ENCODE data around the gene CHCHD3. TPM values are rescaled to one million over a fixed set of nuclear protein-coding genes. Genes with fewer than 3 reads are reported as not detected.

CHCHD3 gene
- total and polyA plus RNA-seq, 9 of the 15 experiments (the other 6 are each of a cell fraction or from before 2014, with no cell fraction given): 66.2 to 279 (median 204) TPM

DNA sequence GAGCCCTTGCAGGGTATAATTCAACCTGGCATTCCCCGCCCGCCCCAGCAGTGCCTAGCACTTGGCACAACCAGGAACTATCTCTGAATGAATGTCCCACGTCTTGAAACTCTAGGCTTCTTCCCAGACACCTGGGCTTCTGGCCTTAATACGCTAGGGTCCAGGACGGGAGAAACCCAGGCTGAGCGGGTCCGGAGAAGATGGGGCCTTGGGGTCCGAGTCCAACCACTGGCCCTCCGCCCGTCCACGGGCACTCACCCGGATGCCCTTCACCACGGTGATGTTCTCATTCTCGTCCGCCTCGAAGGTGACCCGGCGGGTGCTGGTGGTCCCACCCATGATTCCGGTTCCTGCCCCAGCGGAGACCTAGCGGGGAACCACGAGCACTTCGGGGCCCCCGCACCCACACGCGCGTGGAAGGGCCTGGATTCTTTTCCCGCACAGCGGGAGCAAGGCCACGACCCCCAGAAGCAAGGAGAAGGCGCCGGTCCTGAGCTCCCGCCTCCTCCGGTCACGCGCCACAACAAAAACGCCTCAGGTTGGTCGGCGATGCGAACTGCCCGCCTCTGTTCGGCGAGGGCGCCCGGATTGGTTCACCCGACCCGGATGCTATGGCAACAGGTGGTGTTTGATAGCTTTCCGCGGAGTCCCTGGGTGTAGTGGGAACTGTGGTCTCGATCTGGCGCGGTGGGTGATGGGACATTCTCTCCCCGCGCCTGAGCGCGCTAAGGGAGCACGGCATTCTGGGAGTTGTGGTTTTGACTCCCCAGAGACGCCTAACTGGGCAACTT lies at the start of gene CHCHD3 (continued):
- TF ChIP-seq, protein P1, sequence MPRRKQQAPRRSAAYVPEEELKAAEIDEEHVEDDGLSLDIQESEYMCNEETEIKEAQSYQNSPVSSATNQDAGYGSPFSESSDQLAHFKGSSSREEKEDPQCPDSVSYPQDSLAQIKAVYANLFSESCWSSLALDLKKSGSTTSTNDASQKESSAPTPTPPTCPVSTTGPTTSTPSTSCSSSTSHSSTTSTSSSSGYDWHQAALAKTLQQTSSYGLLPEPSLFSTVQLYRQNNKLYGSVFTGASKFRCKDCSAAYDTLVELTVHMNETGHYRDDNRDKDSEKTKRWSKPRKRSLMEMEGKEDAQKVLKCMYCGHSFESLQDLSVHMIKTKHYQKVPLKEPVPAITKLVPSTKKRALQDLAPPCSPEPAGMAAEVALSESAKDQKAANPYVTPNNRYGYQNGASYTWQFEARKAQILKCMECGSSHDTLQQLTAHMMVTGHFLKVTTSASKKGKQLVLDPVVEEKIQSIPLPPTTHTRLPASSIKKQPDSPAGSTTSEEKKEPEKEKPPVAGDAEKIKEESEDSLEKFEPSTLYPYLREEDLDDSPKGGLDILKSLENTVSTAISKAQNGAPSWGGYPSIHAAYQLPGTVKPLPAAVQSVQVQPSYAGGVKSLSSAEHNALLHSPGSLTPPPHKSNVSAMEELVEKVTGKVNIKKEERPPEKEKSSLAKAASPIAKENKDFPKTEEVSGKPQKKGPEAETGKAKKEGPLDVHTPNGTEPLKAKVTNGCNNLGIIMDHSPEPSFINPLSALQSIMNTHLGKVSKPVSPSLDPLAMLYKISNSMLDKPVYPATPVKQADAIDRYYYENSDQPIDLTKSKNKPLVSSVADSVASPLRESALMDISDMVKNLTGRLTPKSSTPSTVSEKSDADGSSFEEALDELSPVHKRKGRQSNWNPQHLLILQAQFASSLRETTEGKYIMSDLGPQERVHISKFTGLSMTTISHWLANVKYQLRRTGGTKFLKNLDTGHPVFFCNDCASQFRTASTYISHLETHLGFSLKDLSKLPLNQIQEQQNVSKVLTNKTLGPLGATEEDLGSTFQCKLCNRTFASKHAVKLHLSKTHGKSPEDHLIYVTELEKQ (CRISPR knock-in tag; IDR thresholded peaks at IDR 0.05): no peak
- TF ChIP-seq ZNF217 (CRISPR knock-in tag; IDR thresholded peaks at IDR 0.05) (no peak), ZNF609 (CRISPR knock-in tag; IDR thresholded peaks at IDR 0.05; ENCODE audit: borderline replicate concordance) (no peak), MCM7 (IDR thresholded peaks at IDR 0.05) (no peak), MBD2 (IDR thresholded peaks at IDR 0.05; ENCODE audit: borderline replicate concordance, low read depth) (peak; percentile 96), MAZ (CRISPR knock-in tag; conservative IDR thresholded peaks at IDR 0.05 in 1 of 2, IDR thresholded peaks at IDR 0.05 in 1 of 2) (peak in 1 of 2 experiments; percentile 64; a peak in 3 of 4 replicates), HMG20B (CRISPR knock-in tag; IDR thresholded peaks at IDR 0.05) (no peak; the same call in 1 of the 2 replicates), SETDB1 (IDR thresholded peaks at IDR 0.05; ENCODE audit: low read length) (peak; percentile 92), NFYB (IDR thresholded peaks at IDR 0.05; ENCODE audit: extremely low read depth, insufficient read length) (peak; percentile 77)

All from K562 (cell line).